Adrenal gland (tissue), 12 donors: Measurements from ENCODE around the gene SPATS2. TPM values are rescaled to one million over a fixed set of nuclear protein-coding genes. Genes with fewer than 3 reads are reported as not detected.
"Not testable (repeated sequence)": the region's sequence is repeated elsewhere in the genome, so short reads cannot be mapped to it uniquely, and the experiment has no call there.

ENCODE experiments used
- DNase-seq, 7 donors: peaks; one replicate each; pipeline ENCODE4 v3.0.0-alpha.2; 2019 to 2020
- H3K27ac ChIP-seq, 5 donors: fragments of 200-600 bp; sonication (generic) in 4 of 5; 1 replicate in 3 of 5; 2 replicates in 2 of 5; pipeline versions ENCODE4 v1.5.1 to v1.8.0; 2016 to 2020; ENCODE audit warnings: mild to moderate bottlenecking in 1 of 5
- H3K27me3 ChIP-seq: fragments of 200-600 bp; 2 replicates; pipeline ENCODE4 v1.8.0; 2021
- H3K36me3 ChIP-seq, 2 donors: fragments of 200-600 bp; replicated peaks in 1 of 2; 1 replicate in 1 of 2; 2 replicates in 1 of 2; pipeline versions ENCODE4 v1.5.1 to v1.8.0; 2018 to 2022
- H3K4me1 ChIP-seq, 2 donors: fragments of 200-600 bp; replicated peaks in 1 of 2; 1 replicate in 1 of 2; 2 replicates in 1 of 2; pipeline versions ENCODE4 v1.5.1 to v1.8.0; 2018 to 2021
- H3K4me3 ChIP-seq, 4 donors: fragments of 200-600 bp; sonication (generic) in 3 of 4; one replicate each; pipeline ENCODE4 v1.5.1; 2016 to 2018
- H3K9me3 ChIP-seq, 3 donors: fragments of 200-600 bp; sonication (generic) in 1 of 3; replicated peaks in 1 of 3; 1 replicate in 2 of 3; 2 replicates in 1 of 3; pipeline versions ENCODE4 v1.5.1 to v1.8.0; 2016 to 2021
- POLR2A ChIP-seq, 2 donors: fragments of 450-650 bp; IDR thresholded peaks; one replicate each; pipeline ENCODE4 v1.6.1; 2017; ENCODE audit warnings: antibody characterized with exemption in 2 of 2, mild to moderate bottlenecking in 2 of 2, moderate library complexity in 1 of 2
- WGBS, 4 donors: extraction: QIAGEN DNeasy Blood & Tissue Kit in 2 of 4; methylation state at CpG; one replicate each; pipeline versions ENCODE4 v1.1.5 to v1.1.7; 2013 to 2017; 5-methylcytosine and 5-hydroxymethylcytosine counted together
- intact Hi-C, 2 donors: fragments of 100-400 bp; cut with DNase I; formaldehyde crosslinking; loops; one replicate each; pipeline versions ENCODE4 v1.14.1 to v1.15.0; 2022 to 2023
- polyA plus RNA-seq, 3 donors: library from polyadenylated mRNA; stranded (reverse); fragments of 200-250 nt in 2 of 3; fragments of 350-450 nt in 1 of 3; fragmentation: Illumina TruSeq in 1 of 3; extraction: RNeasy Lipid Tissue Mini Kit (QIAGEN cat#74804) in 1 of 3; gene quantifications; one replicate each; pipeline ENCODE4 v1.2.3, GENCODE V29; 2013 to 2014
- total RNA-seq, 9 donors: library from RNA; depleted of rRNA in 4 of 9; stranded (reverse); fragments of >200 nt in 4 of 9; fragments of 120-200 nt in 1 of 9; fragmentation: NEBNext Ultra II Directional in 1 of 9; extraction: Animal tissue kit (Norgen Biotek cat#: 25700) in 1 of 9; gene quantifications; one replicate each; pipeline versions ENCODE4 v1.1.0 to v1.2.4, GENCODE V29; 2013 to 2023
- TF ChIP-seq, protein P1 (sequence below), 6 experiments: fragments of 450-650 bp in 4 of 6; fragments of 200-600 bp in 2 of 6; sonication (generic) in 1 of 6; IDR thresholded peaks; 1 replicate in 5 of 6; 2 replicates in 1 of 6; pipeline versions ENCODE4 v1.5.1 to v1.8.0; 2016 to 2021; ENCODE audit warnings: antibody characterized with exemption in 6 of 6, mild to moderate bottlenecking in 2 of 6, moderate library complexity in 1 of 6
- donor health status: healthy with polysubstance abuse.
- donor health status: Bipolar disorder and iron deficiency.
- donor health status: DM: yes; HTN: yes; CAD: no.
- donor health status: DM: no; HTN: no; CAD: no.
- donor health status: DM: no; HTN: no; CAD: no.
- donor health status: DM: yes; HTN: yes; CAD: no.

SPATS2 gene
- total and polyA plus RNA-seq, 12 donors: 4.9 to 23.1 (median 15.1) TPM

DNA sequence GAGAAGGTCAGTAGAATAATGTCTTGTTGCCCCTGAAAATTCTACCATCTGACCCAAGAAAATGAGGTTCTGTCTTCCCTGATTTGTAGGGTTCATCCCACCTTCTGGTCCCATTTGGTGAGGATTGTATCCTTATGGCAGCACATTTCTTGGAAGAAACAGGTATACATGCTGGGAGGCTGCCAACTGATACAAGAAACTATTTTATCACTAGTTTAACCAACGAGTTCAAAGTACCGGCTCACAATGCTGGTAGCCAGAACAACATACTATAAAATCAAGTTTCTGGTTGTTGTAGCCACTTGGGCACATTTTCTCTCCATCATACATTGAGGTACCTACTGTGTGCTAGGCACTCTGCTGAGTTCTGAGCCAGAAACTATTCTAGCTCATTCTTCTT is 164.5 kb downstream of the SPATS2 start:
- Histone ChIP-seq H3K27ac (no peak overlapping the region), H3K4me3 (no peak overlapping the region), H3K36me3 (peaks cover 0 to 5% of the 10 kb centered on the region in 2 donors), H3K4me1 (no peaks in the 10 kb centered on the region), H3K27me3 (no peaks in the 10 kb centered on the region), H3K9me3 (no peaks in the 10 kb centered on the region)
- WGBS, 4 donors: 72 to 83% (median 78%) methylated on average over 2 of the region's 2 CpGs
- no peak for DNase-seq
- TF ChIP-seq, protein P1, sequence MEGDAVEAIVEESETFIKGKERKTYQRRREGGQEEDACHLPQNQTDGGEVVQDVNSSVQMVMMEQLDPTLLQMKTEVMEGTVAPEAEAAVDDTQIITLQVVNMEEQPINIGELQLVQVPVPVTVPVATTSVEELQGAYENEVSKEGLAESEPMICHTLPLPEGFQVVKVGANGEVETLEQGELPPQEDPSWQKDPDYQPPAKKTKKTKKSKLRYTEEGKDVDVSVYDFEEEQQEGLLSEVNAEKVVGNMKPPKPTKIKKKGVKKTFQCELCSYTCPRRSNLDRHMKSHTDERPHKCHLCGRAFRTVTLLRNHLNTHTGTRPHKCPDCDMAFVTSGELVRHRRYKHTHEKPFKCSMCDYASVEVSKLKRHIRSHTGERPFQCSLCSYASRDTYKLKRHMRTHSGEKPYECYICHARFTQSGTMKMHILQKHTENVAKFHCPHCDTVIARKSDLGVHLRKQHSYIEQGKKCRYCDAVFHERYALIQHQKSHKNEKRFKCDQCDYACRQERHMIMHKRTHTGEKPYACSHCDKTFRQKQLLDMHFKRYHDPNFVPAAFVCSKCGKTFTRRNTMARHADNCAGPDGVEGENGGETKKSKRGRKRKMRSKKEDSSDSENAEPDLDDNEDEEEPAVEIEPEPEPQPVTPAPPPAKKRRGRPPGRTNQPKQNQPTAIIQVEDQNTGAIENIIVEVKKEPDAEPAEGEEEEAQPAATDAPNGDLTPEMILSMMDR (IDR thresholded peaks at IDR 0.05): no peak
- no peak for TF ChIP-seq POLR2A (IDR thresholded peaks at IDR 0.05)
- intact Hi-C loops: no loop called here

DNA sequence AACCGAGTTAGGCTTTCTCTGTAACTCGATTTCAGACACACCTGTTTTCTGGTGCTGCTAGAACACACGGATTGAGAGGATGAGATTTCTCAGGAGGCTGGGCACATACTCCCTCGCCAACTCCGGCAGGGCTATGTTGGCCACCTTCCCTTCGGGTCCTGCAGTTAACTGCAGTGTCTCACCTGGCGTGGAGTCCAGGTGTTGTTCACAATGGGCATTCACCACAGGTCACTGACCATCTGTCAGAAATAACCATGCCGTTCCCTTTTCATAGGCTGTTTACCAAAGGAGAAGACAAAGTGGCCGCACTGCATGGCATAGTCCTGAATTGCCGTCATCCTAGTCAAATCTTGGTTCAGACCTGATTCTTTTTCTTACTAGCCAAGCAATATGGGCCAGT is 166.1 kb downstream of the SPATS2 start:
- Histone ChIP-seq H3K27me3 (no peaks in the 10 kb centered on the region), H3K4me3 (no peak overlapping the region), H3K36me3 (no peaks in the 10 kb centered on the region), H3K4me1 (peaks cover 11 to 13% of the 10 kb centered on the region in 2 donors), H3K27ac (no peak overlapping the region), H3K9me3 (no peaks in the 10 kb centered on the region)
- peak in 1 of 7 donors; percentile 42 for DNase-seq
- WGBS, 4 donors: 89 to 91% (median 91%) methylated on average over 10 of the region's 10 CpGs
- intact Hi-C loops: no loop called here
- TF ChIP-seq, protein P1 (IDR thresholded peaks at IDR 0.05): no peak

DNA sequence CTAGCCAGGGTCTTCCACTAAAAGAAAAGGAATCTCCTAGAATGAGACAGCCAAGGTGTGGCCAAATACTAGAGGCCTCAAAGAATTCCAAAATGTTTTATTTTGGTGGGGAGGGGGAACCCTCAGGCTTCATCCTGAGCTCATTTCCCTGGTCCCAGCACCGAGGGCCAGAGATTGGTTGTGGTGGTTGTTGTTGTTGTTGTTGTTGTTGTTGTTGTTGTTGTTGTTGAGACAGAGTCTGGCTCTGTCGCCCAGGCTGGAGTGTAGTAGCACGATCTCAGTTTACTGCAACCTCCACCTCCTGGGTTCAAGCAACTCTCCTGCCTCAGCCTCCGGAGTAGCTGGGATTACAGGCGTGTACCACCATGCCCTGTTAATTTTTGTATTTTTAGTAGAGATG is 166.9 kb downstream of the SPATS2 start:
- H3K36me3 ChIP-seq, intact Hi-C loops, H3K27me3 ChIP-seq, H3K9me3 ChIP-seq, H3K4me3 ChIP-seq, H3K27ac ChIP-seq: not testable (repeated sequence)
- peaks cover 13 to 16% of the 10 kb centered on the region in 2 donors for H3K4me1 ChIP-seq
- WGBS, 4 donors: 90 to 100% (median 94%) methylated on average over 3 to 5 of the region's 5 CpGs
- DNase-seq: peak in 1 of 7 donors; percentile 24

DNA sequence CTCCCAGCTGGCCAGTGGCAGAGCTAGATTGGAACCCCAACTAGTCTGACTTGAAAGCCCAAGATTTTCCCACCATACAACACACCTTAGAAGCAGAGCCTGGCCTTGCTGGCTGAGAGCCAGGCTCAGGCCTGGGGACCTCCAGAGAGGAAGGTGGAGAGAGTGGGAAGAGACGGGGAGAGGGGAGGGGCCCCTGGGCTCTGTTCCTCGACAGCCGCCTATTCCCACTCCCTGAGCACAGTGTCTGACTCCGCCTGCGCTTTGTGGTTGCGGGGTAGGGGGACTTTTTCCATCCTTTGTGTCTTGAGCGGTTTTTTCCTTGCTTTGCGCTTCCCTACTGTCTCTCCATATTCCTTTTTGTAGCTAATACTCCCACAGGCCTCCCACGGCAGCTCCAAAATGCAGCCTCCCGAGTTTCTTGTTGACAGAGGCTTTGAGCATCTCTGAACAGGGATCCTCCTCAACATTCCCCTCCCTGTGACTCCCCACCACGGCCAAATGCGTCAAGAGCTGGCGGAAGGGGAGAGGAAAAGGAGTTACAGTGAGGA is 167.5 kb downstream of the SPATS2 start:
- Histone ChIP-seq H3K9me3 (no peaks in the 10 kb centered on the region), H3K36me3 (no peaks in the 10 kb centered on the region), H3K27ac (no peak overlapping the region), H3K4me3 (no peak overlapping the region), H3K4me1 (peaks cover 13 to 16% of the 10 kb centered on the region in 2 donors), H3K27me3 (no peaks in the 10 kb centered on the region)
- peak in 1 of 7 donors; percentile 39 for DNase-seq
- intact Hi-C loops: no loop called here
- WGBS, 4 donors: 81 to 92% (median 85%) methylated on average over 13 of the region's 13 CpGs
- TF ChIP-seq POLR2A (IDR thresholded peaks at IDR 0.05): no peak
- TF ChIP-seq, protein P1 (IDR thresholded peaks at IDR 0.05): no peak

DNA sequence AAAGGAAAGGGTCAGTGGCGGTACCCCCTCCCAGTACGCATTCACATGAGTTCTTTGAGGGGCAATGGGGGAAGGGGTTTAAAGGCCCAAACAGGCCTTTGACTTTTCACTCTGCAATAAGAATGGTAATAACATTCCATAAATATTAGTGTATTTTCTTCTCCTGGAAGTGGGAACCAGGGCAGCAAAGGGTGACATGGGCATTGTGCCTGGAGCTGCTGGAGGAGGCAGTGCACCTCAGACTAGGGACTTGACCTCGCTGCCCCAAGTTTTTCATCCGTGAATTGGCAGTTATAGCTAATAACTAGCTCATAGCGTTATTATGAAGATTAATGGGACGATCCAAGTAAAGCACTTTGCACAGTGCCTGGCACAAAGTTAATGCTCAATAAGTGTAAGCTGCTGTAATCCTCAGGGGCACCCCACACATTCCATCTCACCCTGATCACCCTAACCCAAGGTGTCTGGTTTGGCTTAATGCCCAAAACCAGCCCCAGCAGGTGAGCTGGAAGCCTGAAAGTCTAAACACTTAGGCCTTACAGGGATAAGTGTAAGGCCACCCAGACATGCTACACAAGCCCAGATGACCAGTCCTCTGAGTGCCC is 168.8 kb downstream of the SPATS2 start:
- peak in 1 of 7 donors; percentile 43 for DNase-seq
- WGBS, 4 donors: 82 to 93% (median 84%) methylated on average over 6 of the region's 6 CpGs
- H3K27me3 ChIP-seq: no peaks in the 10 kb centered on the region

More for the DNA sequence above, 168.8 kb downstream of the SPATS2 start:
- no peaks in the 10 kb centered on the region for H3K36me3 ChIP-seq
- peaks cover 13 to 16% of the 10 kb centered on the region in 2 donors for H3K4me1 ChIP-seq
- H3K27ac ChIP-seq: no peak overlapping the region
- TF ChIP-seq POLR2A (IDR thresholded peaks at IDR 0.05): no peak
- TF ChIP-seq, protein P1 (IDR thresholded peaks at IDR 0.05): no peak
- H3K4me3 ChIP-seq: no peak overlapping the region
- H3K9me3 ChIP-seq: no peaks in the 10 kb centered on the region
- intact Hi-C loops: no loop called here
